GM12878 (cell line): ENCODE data around the gene TTLL1.

Experiments used
- E4F1 ChIP-seq: fragments of 450-650 bp; IDR thresholded peaks from 2 replicates; pipeline ENCODE4 v1.6.1; 2018; ENCODE audit warnings: borderline replicate concordance, mild to moderate bottlenecking; ENCODE audit not compliant: partially characterized antibody
- EP300 ChIP-seq, 2 experiments: fragments of 150-350 bp in 1 of 2; IDR thresholded peaks; 2 replicates each; pipeline ENCODE4 v1.6.1; 2011 to 2012; ENCODE audit warnings: low read depth in 2 of 2, low read length in 2 of 2, borderline replicate concordance in 1 of 2, improper control_type of control experiment in 1 of 2, inconsistent platforms in 1 of 2; ENCODE audit not compliant: control insufficient read depth in 1 of 2
- MXI1 ChIP-seq: fragments of 150-350 bp; IDR thresholded peaks from 2 replicates; pipeline ENCODE4 v1.6.1; 2011; ENCODE audit warnings: low read depth, mild to moderate bottlenecking, inconsistent platforms, low read length, improper control_type of control experiment
- POLR2A ChIP-seq: IDR thresholded peaks from 2 replicates; pipeline ENCODE4 v1.6.1; 2011; ENCODE audit warnings: low read depth, mild to moderate bottlenecking, low read length
- POLR2AphosphoS5 ChIP-seq: IDR thresholded peaks from 2 replicates; pipeline ENCODE4 v1.6.1; 2011; ENCODE audit warnings: mild to moderate bottlenecking, low read length, inconsistent platforms
- USF2 ChIP-seq: IDR thresholded peaks from 2 replicates; pipeline ENCODE4 v1.6.1; 2011; ENCODE audit warnings: low read depth, low read length, improper control_type of control experiment, borderline replicate concordance
- YY1 ChIP-seq: IDR thresholded peaks from 2 replicates; pipeline ENCODE4 v1.6.1; 2011; ENCODE audit warnings: low read depth, mild to moderate bottlenecking, low read length
- ZNF24 ChIP-seq: fragments of 450-650 bp; IDR thresholded peaks from 2 replicates; pipeline ENCODE4 v1.6.1; 2017; ENCODE audit warnings: antibody characterized with exemption, mild to moderate bottlenecking

GRCh38 chr22:43006753-43007152, 82.4 kb downstream of the TTLL1 start:
- no peak for TF ChIP-seq USF2
- TF ChIP-seq POLR2AphosphoS5: no peak
- no peak for TF ChIP-seq E4F1
- TF ChIP-seq POLR2A: no peak
- no peak for TF ChIP-seq ZNF24
- TF ChIP-seq MXI1: no peak
- no peak for TF ChIP-seq YY1
- TF ChIP-seq EP300 (IDR thresholded peaks at IDR 0.05; ENCODE audit: borderline replicate concordance in 1 of 2, control insufficient read depth in 1 of 2, low read depth in 2 of 2, low read length in 2 of 2): no peak
